HG03558 (cell line): ENCODE measurements around the gene CERT1.
"Not testable (repeated sequence)": the region's sequence is repeated elsewhere in the genome, so short reads cannot be mapped to it uniquely, and the experiment has no call there.

Experiments
- ATAC-seq: cut with Tn5 transposase; IDR thresholded peaks from one replicate; pipeline ENCODE4 v1.9.1; 2021; ENCODE audit warnings: moderate number of reproducible peaks; ENCODE audit not compliant: unreplicated experiment; ENCODE audit errors: extremely low read depth

Gene CERT1, protein sequence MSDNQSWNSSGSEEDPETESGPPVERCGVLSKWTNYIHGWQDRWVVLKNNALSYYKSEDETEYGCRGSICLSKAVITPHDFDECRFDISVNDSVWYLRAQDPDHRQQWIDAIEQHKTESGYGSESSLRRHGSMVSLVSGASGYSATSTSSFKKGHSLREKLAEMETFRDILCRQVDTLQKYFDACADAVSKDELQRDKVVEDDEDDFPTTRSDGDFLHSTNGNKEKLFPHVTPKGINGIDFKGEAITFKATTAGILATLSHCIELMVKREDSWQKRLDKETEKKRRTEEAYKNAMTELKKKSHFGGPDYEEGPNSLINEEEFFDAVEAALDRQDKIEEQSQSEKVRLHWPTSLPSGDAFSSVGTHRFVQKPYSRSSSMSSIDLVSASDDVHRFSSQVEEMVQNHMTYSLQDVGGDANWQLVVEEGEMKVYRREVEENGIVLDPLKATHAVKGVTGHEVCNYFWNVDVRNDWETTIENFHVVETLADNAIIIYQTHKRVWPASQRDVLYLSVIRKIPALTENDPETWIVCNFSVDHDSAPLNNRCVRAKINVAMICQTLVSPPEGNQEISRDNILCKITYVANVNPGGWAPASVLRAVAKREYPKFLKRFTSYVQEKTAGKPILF

DNA sequence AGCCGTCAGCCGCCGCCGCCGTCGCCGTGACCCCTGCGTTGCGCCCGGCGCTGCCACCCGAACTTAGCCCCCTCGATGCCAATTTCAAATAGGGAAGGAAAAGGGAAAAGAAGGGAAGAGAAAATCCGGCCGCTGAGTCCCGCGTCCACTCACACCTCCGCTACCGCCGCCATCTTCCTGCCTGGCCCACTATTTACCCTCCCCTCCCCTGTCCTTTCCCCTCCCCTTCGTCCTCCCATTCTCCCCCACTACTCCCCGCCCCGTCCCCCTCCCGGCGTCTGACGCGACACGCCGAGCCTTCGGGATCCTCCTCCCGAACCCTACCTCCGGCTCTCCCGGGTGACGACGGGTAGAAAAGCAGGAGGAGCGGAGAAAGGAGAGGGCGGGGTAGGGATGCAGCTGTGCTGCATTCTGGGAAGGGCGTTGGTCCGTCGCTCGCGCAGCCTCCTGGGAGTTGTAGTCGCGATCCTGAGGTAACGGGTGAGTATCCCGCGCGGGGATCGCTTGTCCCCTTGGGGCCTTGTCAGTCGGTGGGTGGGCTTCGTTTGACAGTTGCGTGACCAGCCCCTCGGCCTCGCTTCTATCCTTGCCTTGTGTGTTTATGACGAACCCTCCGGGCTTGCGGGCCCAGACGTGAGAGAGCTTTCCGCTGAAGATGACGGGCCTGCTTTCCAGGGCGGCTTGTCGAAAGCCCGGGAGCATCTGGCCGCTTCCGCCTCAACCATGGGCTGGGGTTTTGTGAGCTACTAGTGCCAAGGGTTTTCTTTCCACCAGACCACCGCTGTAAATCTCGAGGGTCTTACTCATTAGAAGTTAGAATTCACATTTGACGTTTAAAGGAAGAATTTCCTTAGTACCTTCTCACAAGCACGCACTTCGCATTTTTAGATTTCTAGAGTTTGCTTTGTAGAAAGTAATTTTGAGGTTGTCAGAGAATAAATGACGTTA, at the start of gene CERT1, which contains the start of gene POLK:
Gene CERT1, minus strand, starts transcription at position 195 of the 948 bp plus-strand sequence. CDS start 422 bp downstream, outside the sequence.
Gene POLK, plus strand, starts transcription at position 457 of the 948 bp plus-strand sequence.
- ATAC-seq, result peak; percentile 65

DNA sequence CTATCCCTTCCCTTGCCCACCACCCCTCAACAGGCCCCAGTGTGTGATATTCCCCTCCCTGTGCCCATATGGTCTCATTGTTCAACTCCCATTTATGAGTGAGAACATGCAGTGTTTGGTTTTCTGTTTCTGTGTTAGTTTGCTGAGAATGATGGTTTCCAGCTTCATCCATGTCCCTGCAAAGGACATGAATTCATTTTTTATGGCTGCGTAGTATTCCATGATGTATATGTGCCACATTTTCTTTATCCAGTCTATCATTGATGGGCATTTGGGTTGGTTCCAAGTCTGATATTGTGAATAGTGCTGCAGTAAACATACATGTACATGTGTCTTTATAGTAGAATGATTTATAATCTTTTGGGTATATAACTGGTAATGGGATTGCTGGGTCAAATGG, 49.2 kb upstream of the CERT1 start:
- not testable (repeated sequence) for ATAC-seq

DNA sequence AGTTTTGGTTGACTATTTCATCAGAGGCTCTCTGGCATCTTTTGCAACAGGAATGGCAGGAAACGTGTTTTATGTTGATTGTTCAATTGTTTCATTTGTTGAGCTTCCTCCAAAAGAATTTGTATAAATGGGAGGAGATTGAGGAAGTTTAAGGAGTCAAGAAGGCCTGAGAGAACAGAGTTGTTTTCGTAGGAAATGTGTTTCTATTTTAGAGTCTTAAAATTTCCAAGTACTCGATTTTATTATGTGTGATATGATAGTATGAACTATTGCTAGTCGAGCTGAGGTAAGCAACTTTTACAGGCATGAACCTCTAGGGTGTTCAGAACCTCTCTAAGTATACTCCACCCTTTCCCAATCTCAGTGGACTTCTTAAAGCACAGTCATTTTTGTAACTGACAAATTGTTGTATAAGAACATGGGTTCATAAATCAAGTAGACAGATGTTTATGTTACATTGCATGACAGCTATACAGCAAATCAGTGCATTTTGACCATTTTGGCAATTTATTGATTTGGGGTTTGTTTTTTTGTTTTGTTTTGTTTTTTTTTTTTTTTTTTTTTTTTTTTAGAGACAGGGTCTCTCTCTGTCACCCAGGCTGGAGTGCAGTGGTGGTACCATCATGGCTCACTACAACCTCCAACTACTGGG, 47.7 kb upstream of the CERT1 start:
- ATAC-seq, result no peak

DNA sequence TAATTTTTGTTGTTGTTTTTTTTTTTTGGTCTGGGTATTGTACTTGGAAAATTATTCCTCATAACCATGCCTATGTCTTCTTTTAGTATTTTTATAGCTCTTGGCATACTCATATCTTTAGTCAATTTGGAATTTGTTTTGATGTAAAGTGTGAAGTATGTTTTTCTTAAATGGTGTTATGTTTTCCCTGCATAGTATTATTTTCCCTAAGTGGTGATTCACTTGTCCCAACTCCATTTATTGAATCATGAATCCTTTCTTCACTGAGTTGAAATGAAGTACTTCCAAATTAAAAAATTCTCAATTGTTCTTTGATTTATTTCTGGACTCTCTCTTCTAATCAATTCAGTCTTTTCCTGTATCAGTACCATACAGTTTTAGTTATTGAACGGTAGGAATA, 46.8 kb upstream of the CERT1 start:
- no peak for ATAC-seq

DNA sequence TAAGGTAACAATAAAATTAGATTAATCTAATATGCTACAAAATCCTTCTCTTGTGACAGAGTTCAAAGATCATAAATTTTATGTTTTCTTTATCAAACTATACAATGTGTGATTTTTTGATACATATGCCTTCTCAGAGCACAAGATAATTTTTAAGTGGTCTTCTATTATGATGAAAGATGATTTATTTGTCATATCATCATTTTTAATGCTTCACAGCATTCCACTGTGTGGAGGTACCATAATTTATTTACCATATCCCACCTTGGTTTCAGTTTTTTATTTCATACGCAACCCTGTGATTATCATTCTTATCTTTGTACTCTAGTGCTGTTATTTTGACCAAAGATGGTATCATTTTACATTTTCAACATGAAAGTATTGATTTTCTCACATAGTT, 41.9 kb upstream of the CERT1 start:
- no peak for ATAC-seq

DNA sequence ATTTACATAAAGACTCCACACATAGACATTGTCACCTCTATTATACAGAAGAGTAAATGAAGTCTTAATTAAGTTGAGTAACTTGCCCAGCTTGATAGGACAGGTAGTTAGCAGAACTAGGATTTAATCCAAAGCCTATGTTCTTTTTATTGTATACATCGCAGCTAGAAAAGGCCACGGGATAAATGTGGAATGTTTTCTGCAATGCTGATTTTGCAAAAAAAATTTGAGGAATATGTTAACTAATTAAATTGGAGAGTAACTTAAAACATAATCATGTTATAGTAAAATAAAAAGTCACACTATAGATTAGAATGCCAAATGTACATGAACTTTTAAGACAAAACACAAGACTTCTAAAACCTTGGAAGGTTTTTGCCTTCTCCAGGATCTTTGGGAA, 41.3 kb upstream of the CERT1 start:
- no peak for ATAC-seq

DNA sequence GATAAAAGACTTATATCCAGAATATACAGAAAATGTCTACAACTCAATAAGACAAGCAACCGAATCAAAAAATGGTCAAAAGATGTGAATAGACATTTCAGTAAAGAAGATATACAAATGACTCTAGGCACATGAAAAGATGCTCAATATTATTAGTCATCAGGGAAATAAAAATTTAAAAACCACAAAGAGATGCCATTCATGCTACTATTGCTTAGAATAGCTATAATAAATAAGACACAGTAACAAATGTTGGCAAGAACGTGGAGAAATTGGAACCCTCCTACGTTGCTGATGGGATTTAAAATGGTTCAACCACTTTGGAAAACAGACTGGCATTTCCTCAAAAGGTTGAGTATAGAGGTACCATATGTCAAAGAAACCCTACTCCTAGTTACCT, 40.0 kb upstream of the CERT1 start:
- no peak for ATAC-seq

DNA sequence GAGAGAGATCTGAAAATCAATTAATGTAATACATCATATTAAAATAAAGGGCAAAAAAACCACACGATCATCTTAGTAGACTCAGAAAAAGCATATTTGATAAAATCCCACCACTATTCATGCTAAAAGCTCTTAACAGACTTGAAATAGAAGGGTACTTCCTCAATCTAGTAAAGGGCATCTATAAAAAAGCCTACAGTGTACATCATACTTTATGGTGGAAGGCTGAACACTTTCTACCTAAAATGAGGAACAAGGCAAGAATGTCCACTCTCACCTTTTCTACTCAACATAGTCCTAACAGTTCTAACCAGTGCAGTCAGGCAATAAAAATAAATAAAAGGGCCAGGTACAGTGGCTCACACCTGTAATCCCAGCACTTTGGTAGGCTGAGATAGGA, 39.2 kb upstream of the CERT1 start:
- no peak for ATAC-seq

DNA sequence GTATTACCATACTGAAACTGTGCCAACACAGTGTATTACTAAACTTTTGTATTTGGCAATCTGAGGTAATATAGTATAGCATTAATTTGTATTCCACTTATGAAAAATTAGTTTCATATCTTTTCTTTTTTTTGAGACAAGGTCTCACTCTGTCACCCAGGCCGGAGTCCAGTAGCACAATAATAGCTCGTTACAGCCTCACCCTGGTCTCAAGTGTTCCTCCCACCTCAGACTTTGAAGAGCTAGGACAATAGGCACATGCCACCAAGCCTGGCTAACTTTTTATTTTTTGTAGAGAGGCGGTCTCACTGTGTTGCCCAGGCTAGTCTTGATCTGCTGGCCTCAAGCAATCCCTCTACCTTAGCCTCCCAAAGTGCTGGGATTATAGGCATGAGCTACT, 36.4 kb upstream of the CERT1 start:
- no peak for ATAC-seq

DNA sequence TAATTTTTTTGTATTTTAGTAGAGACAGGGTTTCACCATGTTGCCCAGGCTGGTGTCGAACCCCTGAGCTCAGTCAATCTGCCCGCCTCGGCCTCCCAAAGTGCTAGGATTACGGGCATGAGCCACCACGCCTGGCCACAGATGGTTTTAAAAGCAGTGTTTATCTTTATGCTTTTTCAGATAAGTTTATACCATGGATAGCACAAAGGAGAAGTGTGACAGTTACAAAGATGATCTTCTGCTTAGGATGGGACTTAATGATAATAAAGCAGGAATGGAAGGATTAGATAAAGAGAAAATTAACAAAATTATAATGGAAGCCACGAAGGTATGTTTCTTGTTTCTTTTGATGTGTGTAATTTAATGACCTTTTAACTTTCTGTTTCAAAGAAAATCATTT, 35.4 kb upstream of the CERT1 start:
- no peak for ATAC-seq

DNA sequence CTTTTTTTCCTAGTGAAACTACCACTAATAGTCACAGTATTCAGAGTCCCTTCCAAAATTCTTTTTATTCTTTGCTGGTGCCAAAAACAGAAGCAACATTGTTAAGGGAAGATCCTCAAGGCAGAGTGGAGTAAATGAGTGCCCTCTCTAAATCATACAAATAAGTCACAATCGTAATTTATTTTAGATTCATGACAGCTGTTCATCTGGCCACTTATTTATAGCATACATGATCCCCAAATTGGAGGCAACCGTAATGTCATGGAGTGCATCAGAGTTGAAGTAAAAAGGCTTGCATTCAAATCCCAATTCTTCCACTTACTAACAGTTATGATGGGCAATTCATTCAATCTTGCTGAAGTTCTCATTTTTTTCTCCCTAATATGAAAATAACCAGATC, 33.7 kb upstream of the CERT1 start:
- no peak for ATAC-seq

DNA sequence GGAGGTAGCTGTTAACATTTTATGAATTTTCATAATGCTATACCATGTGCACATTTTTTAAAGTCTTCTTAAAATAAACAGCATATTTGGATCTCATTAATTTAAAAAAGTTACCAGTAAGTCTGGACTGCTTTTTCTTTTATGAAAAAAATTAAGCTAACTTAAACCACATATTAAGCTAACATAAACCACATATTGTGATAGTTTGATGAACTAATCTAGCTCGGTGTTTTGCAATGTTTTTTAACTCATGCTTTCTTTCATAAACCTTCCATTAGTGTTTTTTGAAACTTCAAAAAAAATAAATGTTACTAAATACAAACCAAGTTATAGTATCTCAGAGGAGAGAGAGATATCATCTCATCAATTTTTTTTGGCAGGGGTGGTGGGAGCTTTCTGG, 26.8 kb upstream of the CERT1 start:
- ATAC-seq, result no peak

DNA sequence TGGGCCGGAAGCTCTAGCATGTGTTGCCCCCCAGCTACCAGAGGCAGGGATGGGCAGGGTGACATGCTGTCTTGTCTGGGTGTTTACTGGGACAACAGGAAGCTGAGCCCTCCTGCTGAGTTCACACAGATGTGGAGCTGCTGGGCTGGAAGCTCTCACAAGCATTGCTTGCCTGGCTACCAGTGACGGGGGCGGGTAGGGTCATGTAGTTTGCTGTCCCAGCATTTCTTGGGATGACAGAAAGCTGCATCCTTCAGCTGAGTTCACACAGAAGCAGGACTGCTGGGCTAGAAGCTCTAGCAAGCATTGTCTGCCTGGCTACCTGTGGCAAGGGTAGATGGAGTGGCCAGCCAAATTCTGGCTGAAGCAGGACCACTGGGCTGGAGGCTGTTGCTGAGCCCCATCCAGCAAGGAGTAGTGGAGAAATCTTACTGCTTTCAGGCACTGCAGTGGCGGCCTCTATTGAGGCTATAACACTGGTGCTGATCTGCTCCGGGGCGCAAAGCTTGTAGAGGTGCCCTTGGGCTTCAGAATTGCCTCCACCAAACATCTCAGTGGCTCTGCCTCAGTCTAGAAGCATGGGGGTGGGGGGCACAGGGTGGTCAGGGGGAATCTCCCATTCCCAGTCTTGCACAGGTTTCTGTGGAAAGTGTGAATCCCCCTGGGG, 25.4 kb upstream of the CERT1 start:
- no peak for ATAC-seq

DNA sequence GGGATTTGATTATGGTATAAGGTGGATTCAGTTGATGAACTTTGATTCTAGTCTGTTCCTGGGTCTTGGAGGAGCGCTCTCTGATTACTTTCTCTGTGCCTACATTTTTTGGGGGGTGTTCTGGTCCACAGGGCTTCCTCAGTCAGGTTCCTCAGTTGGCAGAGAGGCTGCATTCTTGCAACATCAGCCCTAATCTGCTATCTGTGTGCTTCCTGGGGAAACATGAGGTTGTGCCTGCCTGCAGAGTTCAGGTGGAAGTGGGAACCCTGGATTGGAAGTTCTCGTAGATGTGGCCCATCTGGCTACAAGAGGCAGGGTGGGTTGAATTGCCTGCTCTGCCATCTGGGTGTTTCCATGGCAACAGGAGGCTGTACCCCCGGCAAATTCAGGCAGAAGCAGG, 24.7 kb upstream of the CERT1 start:
- no peak for ATAC-seq

DNA sequence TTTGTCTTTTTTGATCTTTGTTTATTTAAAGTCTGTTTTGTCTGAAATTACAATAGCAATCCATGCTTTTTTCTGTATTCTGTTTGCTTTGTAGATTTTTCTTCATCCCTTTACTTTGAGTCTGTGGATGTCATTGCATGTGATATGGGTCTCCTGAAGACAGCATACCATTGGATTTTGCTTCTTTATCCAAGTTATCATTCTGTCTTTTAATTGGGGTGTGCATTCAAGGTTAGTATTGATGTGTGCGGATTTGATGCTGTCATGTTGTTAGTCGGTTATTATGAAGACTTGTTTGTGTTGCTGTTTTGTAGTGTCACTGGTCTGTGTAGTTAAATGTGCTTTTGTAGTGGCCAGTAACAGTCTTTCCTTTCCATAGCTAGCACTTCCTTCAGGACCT, 23.3 kb upstream of the CERT1 start:
- no peak for ATAC-seq

DNA sequence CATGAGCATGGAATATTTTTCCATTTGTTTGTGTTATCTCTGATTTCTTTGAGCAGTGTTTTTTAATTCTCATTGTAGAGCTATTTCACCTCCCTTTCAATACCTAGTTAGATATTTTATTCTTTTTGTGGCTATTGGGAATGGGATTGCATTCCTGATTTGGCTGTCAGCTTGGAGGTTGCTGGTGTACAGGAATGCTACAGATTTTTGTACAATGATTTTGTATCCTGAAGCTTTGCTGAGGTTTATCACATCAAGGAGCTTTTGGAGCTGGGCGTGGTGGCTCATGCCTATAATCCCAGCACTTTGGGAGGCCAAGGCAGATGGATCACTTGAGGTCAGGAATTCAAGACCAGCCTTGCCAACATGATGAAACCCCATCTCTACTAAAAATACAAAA, 22.3 kb upstream of the CERT1 start:
- not testable (repeated sequence) for ATAC-seq

DNA sequence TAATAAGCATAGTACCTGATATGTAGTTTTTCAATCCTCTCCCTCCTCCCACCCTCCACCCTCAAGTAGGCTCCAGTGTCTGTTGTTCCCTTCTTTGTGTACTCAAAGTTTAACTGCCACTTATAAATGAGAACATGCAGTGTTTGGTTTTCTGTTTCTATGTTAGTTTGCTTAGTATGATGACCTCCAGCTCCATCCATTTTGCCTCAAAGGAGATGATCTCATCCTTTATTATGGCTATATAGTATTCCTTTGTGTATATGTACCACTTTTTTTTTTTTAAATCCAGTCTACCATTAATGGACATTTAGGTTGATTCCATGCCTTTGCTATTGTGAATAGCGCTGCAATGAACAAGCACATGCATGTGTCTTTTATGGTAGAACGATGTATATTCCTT, 20.8 kb upstream of the CERT1 start:
- ATAC-seq, result no peak

DNA sequence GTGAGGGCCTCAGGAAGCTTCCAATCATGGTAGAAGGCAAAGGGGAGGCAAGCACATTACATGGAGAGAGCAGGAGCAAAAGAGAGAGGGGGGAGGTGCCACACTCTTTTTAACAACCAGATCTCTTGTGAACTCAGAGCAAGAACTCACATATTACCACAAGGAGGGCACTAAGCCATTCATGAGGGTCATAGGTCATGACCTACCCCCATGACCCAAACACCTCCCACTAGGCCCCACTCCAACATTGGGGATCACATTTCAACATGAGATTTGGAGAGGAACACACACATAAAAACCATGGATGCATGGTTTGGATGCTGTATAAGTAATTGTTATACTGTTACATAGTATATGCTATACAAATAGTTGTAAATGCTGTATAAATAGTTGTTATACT, 17.8 kb upstream of the CERT1 start:
- no peak for ATAC-seq

DNA sequence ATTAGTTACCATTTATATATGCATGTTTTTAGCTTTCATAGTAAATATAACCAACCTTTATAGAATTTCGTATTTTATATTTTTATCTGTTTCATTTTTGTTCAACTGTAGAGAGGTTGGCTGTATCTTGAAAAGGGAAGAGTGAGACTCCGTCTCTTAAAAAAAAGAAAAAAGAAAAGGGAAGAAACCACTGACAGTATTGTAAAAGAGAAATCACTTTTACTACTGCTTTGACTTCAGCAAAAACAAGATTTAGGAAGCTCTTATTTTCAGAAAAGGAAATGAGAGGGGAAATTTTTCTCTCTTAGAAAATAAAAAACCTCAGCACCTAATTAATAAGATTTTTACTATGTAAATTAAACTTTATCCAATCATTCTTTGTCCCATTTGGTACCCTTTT, 14.6 kb upstream of the CERT1 start:
- ATAC-seq, result no peak

DNA sequence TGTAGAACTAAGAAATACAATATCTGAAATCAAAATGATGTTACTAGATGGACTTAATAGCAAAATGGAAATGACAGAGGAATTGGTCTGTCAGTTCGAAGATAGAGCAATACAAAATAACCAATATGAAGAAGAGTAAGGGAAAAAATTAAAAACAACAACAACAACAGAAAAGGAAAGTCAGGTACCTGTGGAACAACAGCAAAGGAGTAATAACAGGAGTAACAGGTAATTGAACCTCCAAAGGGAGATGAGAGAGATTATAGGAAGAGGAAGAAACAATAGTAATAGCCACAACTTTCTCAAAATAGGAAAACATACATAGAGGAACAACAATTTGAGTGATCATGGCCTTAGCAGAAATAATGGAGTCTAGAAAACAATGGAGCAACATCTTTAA, 13.9 kb upstream of the CERT1 start:
- no peak for ATAC-seq
